ENCODE measurements around the gene SERPINC1. TPM values are rescaled to one million over a fixed set of nuclear protein-coding genes. Genes with fewer than 3 reads are reported as not detected.

The SERPINC1 gene
- total RNA-seq, 2 donors from 2014 or later: not detected

GRCh38 chr1:173856014-173856413, 61.1 kb downstream of the SERPINC1 start:
- no peak for TF ChIP-seq CTCF (IDR thresholded peaks at IDR 0.05)
- TF ChIP-seq POLR2A (IDR thresholded peaks at IDR 0.05): no peak
- intact Hi-C loops (cut with DNase I): no loop called here
- ATAC-seq (no peak), DNase-seq (no peak)
- no peaks in the 10 kb centered on the region for H3K27me3 ChIP-seq
- H3K4me3 ChIP-seq: no peak overlapping the region
- H3K9me3 ChIP-seq: no peaks in the 10 kb centered on the region
- H3K4me1 ChIP-seq: no peaks in the 10 kb centered on the region
- H3K27ac ChIP-seq: no peak overlapping the region
- WGBS, 2 donors: 90 to 93% methylated on average over 1 of the region's 1 CpG
- peaks cover 0 to 5% of the 10 kb centered on the region in 2 donors for H3K36me3 ChIP-seq (replicated peaks in 1 of 2; ENCODE audit: insufficient read depth in 1 of 2, low read depth in 2 of 2)

Small RNA genes lying within 50 kb of the gene (small RNA-seq; reads per million reads assigned to genes)
- 0.19 reads per million for gene RNA5SP67

Other genes starting within 250 kb of the SERPINC1 start
- under 1 TPM in 1 of 2 donors, not detected in 1; 0.26 TPM for gene ANKRD45, start 247.5 kb downstream of the SERPINC1 start, total RNA-seq
- 10 to 100 TPM; 14.3 to 15.8 TPM for gene KLHL20, start 202.3 kb downstream of the SERPINC1 start, total RNA-seq
- gene DARS2, start 92.7 kb downstream of the SERPINC1 start, total RNA-seq: 10 to 100 TPM in 1 of 2 donors, 1 to 10 TPM in 1; 7.5 to 11.2 TPM
- 1 to 10 TPM in 1 of 2 donors, under 1 TPM in 1; 0.99 to 1.0 TPM for gene CENPL, start 92.4 kb downstream of the SERPINC1 start, total RNA-seq
- gene GAS5, start 49.3 kb downstream of the SERPINC1 start, total RNA-seq: 100 to 1,000 TPM; 413 to 570 TPM
- 1 to 10 TPM; 6.2 to 6.6 TPM for gene ZBTB37, start 48.9 kb downstream of the SERPINC1 start, total RNA-seq
- 10 to 100 TPM; 14.5 to 17.1 TPM for gene RC3H1, start 105.0 kb upstream of the SERPINC1 start, total RNA-seq
- gene RABGAP1L, start 242.2 kb upstream of the SERPINC1 start, total RNA-seq: 100 to 1,000 TPM in 1 of 2 donors, 10 to 100 TPM in 1; 51.4 to 124 TPM